ENCODE data around the gene RALGAPA2. TPM values are rescaled to one million over a fixed set of nuclear protein-coding genes. Genes with fewer than 3 reads are reported as not detected.

Gene RALGAPA2
- total and polyA plus RNA-seq, 2 experiments from 2014 or later: 1.3 to 2.6 TPM

GRCh38 chr20:20391766-20392165 is 320.7 kb downstream of the RALGAPA2 start:
- Histone ChIP-seq H3K4me3 (no peak overlapping the region), H3F3A (ENCODE audit: insufficient read depth) (no peaks in the 10 kb centered on the region), H3K4me2 (ENCODE audit: unreplicated experiment) (no peak overlapping the region), H2AFZ (no peak overlapping the region), H3K36me3 (ENCODE audit: low read depth) (no peaks in the 10 kb centered on the region), H3K9ac (no peak overlapping the region), H3K27ac (no peak overlapping the region), H4K20me1 (ENCODE audit: insufficient read depth) (no peaks in the 10 kb centered on the region), H3K4me1 (ENCODE audit: insufficient read depth) (no peaks in the 10 kb centered on the region), H3K79me2 (ENCODE audit: insufficient read depth) (no peaks in the 10 kb centered on the region), H3K9me2 (ENCODE audit: insufficient read depth) (no peaks in the 10 kb centered on the region), H3K27me3 (replicated peaks; ENCODE audit: insufficient read depth) (no peaks in the 10 kb centered on the region), H3K9me3 (ENCODE audit: low read depth) (no peaks in the 10 kb centered on the region)
- 88 to 91% methylated on average over 13 of the region's 13 CpGs for WGBS, 2 experiments (ENCODE audit: low coverage in 1 of 2, low lambda C conversion rate in 2 of 2, missing lambda C conversion rate in 2 of 2)
- in situ Hi-C loops (cut with MboI): no loop called here
- DNase-seq: no peak
- no peak for TF ChIP-seq EZH2phosphoT487 (IDR thresholded peaks at IDR 0.05; ENCODE audit: insufficient read depth, low read depth)

GRCh38 chr20:20391115-20391514 is 321.3 kb downstream of the RALGAPA2 start:
- no peaks in the 10 kb centered on the region for H3K36me3 ChIP-seq (ENCODE audit: low read depth)
- no peak overlapping the region for H3K4me2 ChIP-seq (ENCODE audit: unreplicated experiment)
- no peaks in the 10 kb centered on the region for H4K20me1 ChIP-seq (ENCODE audit: insufficient read depth)
- no peaks in the 10 kb centered on the region for H3K9me2 ChIP-seq (ENCODE audit: insufficient read depth)
- no peaks in the 10 kb centered on the region for H3K79me2 ChIP-seq (ENCODE audit: insufficient read depth)
- no peak overlapping the region for H3K4me3 ChIP-seq
- H3K27me3 ChIP-seq (replicated peaks; ENCODE audit: insufficient read depth): no peaks in the 10 kb centered on the region
- in situ Hi-C loops (cut with MboI): no loop called here
- no peak for DNase-seq
- H3K4me1 ChIP-seq (ENCODE audit: insufficient read depth): no peaks in the 10 kb centered on the region
- no peak overlapping the region for H3K27ac ChIP-seq
- no peak overlapping the region for H2AFZ ChIP-seq
- no peak for TF ChIP-seq EZH2phosphoT487 (IDR thresholded peaks at IDR 0.05; ENCODE audit: insufficient read depth, low read depth)
- TF ChIP-seq EZH2 (IDR thresholded peaks at IDR 0.05; ENCODE audit: insufficient read depth, poor library complexity, severe bottlenecking): no peak
- H3K9me3 ChIP-seq (ENCODE audit: low read depth): no peaks in the 10 kb centered on the region
- no peak overlapping the region for H3K9ac ChIP-seq
- H3F3A ChIP-seq (ENCODE audit: insufficient read depth): no peaks in the 10 kb centered on the region
- 69 to 74% methylated on average over 4 of the region's 4 CpGs for WGBS, 2 experiments (ENCODE audit: low coverage in 1 of 2, low lambda C conversion rate in 2 of 2, missing lambda C conversion rate in 2 of 2)

GRCh38 chr20:20390393-20390792 is 322.1 kb downstream of the RALGAPA2 start:
- no peak for DNase-seq
- WGBS, 2 experiments (ENCODE audit: low coverage in 1 of 2, low lambda C conversion rate in 2 of 2, missing lambda C conversion rate in 2 of 2): 96% methylated on average over 9 of the region's 9 CpGs
- Histone ChIP-seq H3K9me2 (ENCODE audit: insufficient read depth) (no peaks in the 10 kb centered on the region), H2AFZ (no peak overlapping the region), H3K36me3 (ENCODE audit: low read depth) (no peaks in the 10 kb centered on the region), H3K4me2 (ENCODE audit: unreplicated experiment) (no peak overlapping the region), H3K4me1 (ENCODE audit: insufficient read depth) (no peaks in the 10 kb centered on the region), H3K4me3 (no peak overlapping the region), H3K9ac (no peak overlapping the region), H4K20me1 (ENCODE audit: insufficient read depth) (no peaks in the 10 kb centered on the region), H3K27ac (no peak overlapping the region), H3K9me3 (ENCODE audit: low read depth) (no peaks in the 10 kb centered on the region), H3K79me2 (ENCODE audit: insufficient read depth) (no peaks in the 10 kb centered on the region), H3K27me3 (replicated peaks; ENCODE audit: insufficient read depth) (no peaks in the 10 kb centered on the region), H3F3A (ENCODE audit: insufficient read depth) (no peaks in the 10 kb centered on the region)
- TF ChIP-seq EZH2phosphoT487 (IDR thresholded peaks at IDR 0.05; ENCODE audit: insufficient read depth, low read depth): no peak
- TF ChIP-seq EZH2 (IDR thresholded peaks at IDR 0.05; ENCODE audit: insufficient read depth, poor library complexity, severe bottlenecking): no peak
- in situ Hi-C loops (cut with MboI): no loop called here

GRCh38 chr20:20386192-20386591 is 326.3 kb downstream of the RALGAPA2 start:
- Histone ChIP-seq H3K4me3 (no peak overlapping the region), H3K27me3 (replicated peaks; ENCODE audit: insufficient read depth) (no peaks in the 10 kb centered on the region; the same call in 1 of the 2 replicates), H3K4me2 (ENCODE audit: unreplicated experiment) (no peak overlapping the region), H4K20me1 (ENCODE audit: insufficient read depth) (no peaks in the 10 kb centered on the region), H3F3A (ENCODE audit: insufficient read depth) (no peaks in the 10 kb centered on the region), H3K9me2 (ENCODE audit: insufficient read depth) (no peaks in the 10 kb centered on the region), H3K9me3 (ENCODE audit: low read depth) (no peaks in the 10 kb centered on the region), H3K4me1 (ENCODE audit: insufficient read depth) (no peaks in the 10 kb centered on the region), H3K27ac (no peak overlapping the region), H3K79me2 (ENCODE audit: insufficient read depth) (no peaks in the 10 kb centered on the region), H3K36me3 (ENCODE audit: low read depth) (no peaks in the 10 kb centered on the region), H2AFZ (no peak overlapping the region), H3K9ac (no peak overlapping the region)
- no peak for DNase-seq
- WGBS, 2 experiments (ENCODE audit: low coverage in 1 of 2, low lambda C conversion rate in 2 of 2, missing lambda C conversion rate in 2 of 2): 46 to 48% methylated on average over 9 of the region's 9 CpGs
- no peak for TF ChIP-seq EZH2phosphoT487 (IDR thresholded peaks at IDR 0.05; ENCODE audit: insufficient read depth, low read depth)
- TF ChIP-seq EZH2 (IDR thresholded peaks at IDR 0.05; ENCODE audit: insufficient read depth, poor library complexity, severe bottlenecking): no peak
- in situ Hi-C loops (cut with MboI): no loop called here

GRCh38 chr20:20375862-20376261 is 336.6 kb downstream of the RALGAPA2 start:
- Histone ChIP-seq H2AFZ (no peak overlapping the region), H3K9me3 (ENCODE audit: low read depth) (no peaks in the 10 kb centered on the region), H3K27ac (no peak overlapping the region), H3K9ac (no peak overlapping the region), H3K4me3 (no peak overlapping the region), H3F3A (ENCODE audit: insufficient read depth) (no peaks in the 10 kb centered on the region), H3K36me3 (ENCODE audit: low read depth) (no peaks in the 10 kb centered on the region), H3K4me1 (ENCODE audit: insufficient read depth) (peaks cover 4% of the 10 kb centered on the region; the same call in 1 of the 2 replicates), H3K4me2 (ENCODE audit: unreplicated experiment) (no peak overlapping the region), H3K27me3 (replicated peaks; ENCODE audit: insufficient read depth) (peaks cover 14% of the 10 kb centered on the region), H4K20me1 (ENCODE audit: insufficient read depth) (no peaks in the 10 kb centered on the region), H3K9me2 (ENCODE audit: insufficient read depth) (no peaks in the 10 kb centered on the region), H3K79me2 (ENCODE audit: insufficient read depth) (no peaks in the 10 kb centered on the region)
- no peak for DNase-seq
- in situ Hi-C loops (cut with MboI): no loop called here
- TF ChIP-seq EZH2phosphoT487 (IDR thresholded peaks at IDR 0.05; ENCODE audit: insufficient read depth, low read depth) (no peak), EZH2 (IDR thresholded peaks at IDR 0.05; ENCODE audit: insufficient read depth, poor library complexity, severe bottlenecking) (no peak)
- WGBS, 2 experiments (ENCODE audit: low coverage in 1 of 2, low lambda C conversion rate in 2 of 2, missing lambda C conversion rate in 2 of 2): 39% methylated on average over 8 of the region's 8 CpGs

Measured in GM23248 (cell line).